RCC 7860 (cell line): ENCODE results near the gene SH3RF3.

ENCODE experiments used
- DNase-seq: peaks from one replicate; pipeline ENCODE4 v3.0.0-alpha.2; 2015; ENCODE audit warnings: low spot score
- FAIRE-seq: peaks from 2 replicates; lab custom pipeline; 2012; peaks lifted over from hg19 to GRCh38; lab: Jason Lieb, UNC

The SH3RF3 gene

GRCh38 chr2:109345091-109345490 lies 216.1 kb downstream of the SH3RF3 start:
- DNase-seq (no peak), FAIRE-seq (no peak)

GRCh38 chr2:109345653-109346480 lies 216.9 kb downstream of the SH3RF3 start:
- no peak for DNase-seq

GRCh38 chr2:109346601-109347228 lies 217.7 kb downstream of the SH3RF3 start:
- DNase-seq (no peak), FAIRE-seq (no peak)

More at GRCh38 chr2:109345653-109346480, 216.9 kb downstream of the SH3RF3 start:
- no peak for FAIRE-seq

GRCh38 chr2:109347626-109348025 lies 218.6 kb downstream of the SH3RF3 start:
- FAIRE-seq (no peak), DNase-seq (no peak)

- FAIRE-seq (no peak), DNase-seq (no peak)
Measured at GRCh38 chr2:109348190-109348589, 219.2 kb downstream of the SH3RF3 start.

GRCh38 chr2:109348671-109349502 lies 219.9 kb downstream of the SH3RF3 start:
- FAIRE-seq = no peak
- no peak for DNase-seq

GRCh38 chr2:109349503-109350465 lies 220.8 kb downstream of the SH3RF3 start:
- FAIRE-seq = no peak
- no peak for DNase-seq

- FAIRE-seq (no peak), DNase-seq (no peak)
Measured at GRCh38 chr2:109350526-109350925, 221.5 kb downstream of the SH3RF3 start.

GRCh38 chr2:109351164-109351756 lies 222.3 kb downstream of the SH3RF3 start:
- DNase-seq = peak; percentile 51
- FAIRE-seq = no peak

GRCh38 chr2:109352056-109352897 lies 223.3 kb downstream of the SH3RF3 start:
- FAIRE-seq = no peak
- no peak for DNase-seq

GRCh38 chr2:109352898-109353689 lies 224.1 kb downstream of the SH3RF3 start:
- no peak for FAIRE-seq

GRCh38 chr2:109353806-109354745 lies 225.1 kb downstream of the SH3RF3 start:
- FAIRE-seq = no peak
- DNase-seq = no peak

More at GRCh38 chr2:109352898-109353689, 224.1 kb downstream of the SH3RF3 start:
- DNase-seq = no peak

GRCh38 chr2:109355192-109355843 lies 226.3 kb downstream of the SH3RF3 start:
- no peak for FAIRE-seq
- DNase-seq = no peak

GRCh38 chr2:109356324-109357035 lies 227.5 kb downstream of the SH3RF3 start:
- DNase-seq (no peak), FAIRE-seq (no peak)

- no peak for DNase-seq
- no peak for FAIRE-seq
Measured at GRCh38 chr2:109364217-109364616, 235.2 kb downstream of the SH3RF3 start.

- FAIRE-seq (no peak), DNase-seq (no peak)
Measured at GRCh38 chr2:109365131-109365530, 236.1 kb downstream of the SH3RF3 start.
